Fibroblast of villous mesenchyme (primary cell): ENCODE measurements around the gene RASA3. TPM values are rescaled to one million over a fixed set of nuclear protein-coding genes. Genes with fewer than 3 reads are reported as not detected.

Experiments
- DNase-seq: peaks from one replicate; pipeline ENCODE4 v3.0.0-alpha.2; 2010; ENCODE audit warnings: low read depth
- H3K4me3 ChIP-seq: 2 replicates; pipeline ENCODE4 v1.5.1; 2011; ENCODE audit warnings: low read depth, mild to moderate bottlenecking, low read length
- total RNA-seq: library from RNA; depleted of rRNA; stranded (reverse); fragments of >200 nt; gene quantifications from 2 replicates; pipeline ENCODE4 v1.2.3, GENCODE V29; 2012
- TF ChIP-seq, protein P1 (sequence below): IDR thresholded peaks from 2 replicates; pipeline ENCODE4 v1.5.1; 2012; ENCODE audit warnings: low read depth, mild to moderate bottlenecking, low read length; ENCODE audit not compliant: insufficient read depth

The RASA3 gene
- total RNA-seq, 1 donor, result 34.1 TPM

DNA sequence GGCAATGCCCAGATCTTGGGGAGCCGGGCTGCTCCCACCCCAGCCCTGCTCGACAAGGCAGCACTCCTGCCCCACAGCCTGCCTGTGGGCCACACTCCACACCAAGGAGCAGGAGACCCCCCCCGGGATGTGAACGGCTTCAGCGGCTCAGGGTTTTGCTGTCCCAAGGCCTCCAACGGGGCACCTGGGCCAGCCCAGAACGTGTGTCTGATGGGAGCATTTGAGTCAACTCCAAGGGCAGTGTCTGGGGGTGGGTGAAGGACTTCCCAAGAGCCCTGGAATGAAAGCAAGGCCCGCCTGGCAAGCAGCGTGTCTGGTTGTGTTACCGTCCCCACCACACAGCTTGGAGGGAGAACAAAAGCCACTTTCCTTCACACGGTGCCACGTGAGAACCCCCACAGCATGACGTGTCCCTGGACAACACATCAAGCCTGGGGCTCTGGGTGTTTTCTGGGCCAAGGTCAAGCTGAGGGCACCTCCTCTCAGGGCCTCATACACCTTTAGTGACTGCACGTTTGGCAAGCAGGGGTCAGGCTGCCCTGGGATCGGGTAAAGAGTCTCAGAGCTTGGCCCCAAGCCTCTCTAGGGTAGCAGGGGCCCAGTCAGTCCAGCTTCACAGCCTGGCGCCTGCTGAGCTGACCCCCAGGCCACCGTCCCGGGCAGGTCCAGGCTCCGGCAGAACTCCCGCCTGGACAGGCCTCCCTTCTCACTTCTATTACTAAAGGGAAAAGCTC, 164.5 kb downstream of the RASA3 start:
- DNase-seq, result no peak
- H3K4me3 ChIP-seq, result no peak overlapping the region
- TF ChIP-seq, protein P1, sequence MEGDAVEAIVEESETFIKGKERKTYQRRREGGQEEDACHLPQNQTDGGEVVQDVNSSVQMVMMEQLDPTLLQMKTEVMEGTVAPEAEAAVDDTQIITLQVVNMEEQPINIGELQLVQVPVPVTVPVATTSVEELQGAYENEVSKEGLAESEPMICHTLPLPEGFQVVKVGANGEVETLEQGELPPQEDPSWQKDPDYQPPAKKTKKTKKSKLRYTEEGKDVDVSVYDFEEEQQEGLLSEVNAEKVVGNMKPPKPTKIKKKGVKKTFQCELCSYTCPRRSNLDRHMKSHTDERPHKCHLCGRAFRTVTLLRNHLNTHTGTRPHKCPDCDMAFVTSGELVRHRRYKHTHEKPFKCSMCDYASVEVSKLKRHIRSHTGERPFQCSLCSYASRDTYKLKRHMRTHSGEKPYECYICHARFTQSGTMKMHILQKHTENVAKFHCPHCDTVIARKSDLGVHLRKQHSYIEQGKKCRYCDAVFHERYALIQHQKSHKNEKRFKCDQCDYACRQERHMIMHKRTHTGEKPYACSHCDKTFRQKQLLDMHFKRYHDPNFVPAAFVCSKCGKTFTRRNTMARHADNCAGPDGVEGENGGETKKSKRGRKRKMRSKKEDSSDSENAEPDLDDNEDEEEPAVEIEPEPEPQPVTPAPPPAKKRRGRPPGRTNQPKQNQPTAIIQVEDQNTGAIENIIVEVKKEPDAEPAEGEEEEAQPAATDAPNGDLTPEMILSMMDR, result no peak

DNA sequence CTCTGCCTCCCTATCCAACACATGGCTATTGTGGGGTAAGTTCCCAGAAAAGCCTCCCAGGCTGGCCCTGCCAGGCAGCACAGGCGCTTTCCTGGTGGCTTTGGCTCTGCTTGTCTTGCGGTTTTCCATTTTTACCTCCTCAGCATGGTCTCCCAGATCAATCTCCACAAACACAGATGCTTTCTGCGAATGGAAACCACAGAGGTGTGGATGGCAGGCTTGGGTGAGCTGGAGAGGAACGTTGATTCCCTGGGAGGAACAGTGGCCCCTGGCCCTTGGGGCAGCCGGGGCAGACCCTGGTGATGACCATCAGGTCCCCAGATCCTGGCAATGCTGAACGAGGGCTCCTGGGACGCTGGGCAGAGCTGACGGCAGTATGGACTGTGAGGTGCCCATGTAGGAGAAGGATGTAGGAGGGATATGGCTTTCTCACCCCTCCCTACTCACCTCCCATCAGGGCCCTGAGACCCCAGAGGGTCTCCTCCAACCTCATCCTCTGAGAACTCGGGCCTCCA, 165.2 kb downstream of the RASA3 start:
- TF ChIP-seq, protein P1, result no peak
- DNase-seq, result no peak
- H3K4me3 ChIP-seq, result no peak overlapping the region

DNA sequence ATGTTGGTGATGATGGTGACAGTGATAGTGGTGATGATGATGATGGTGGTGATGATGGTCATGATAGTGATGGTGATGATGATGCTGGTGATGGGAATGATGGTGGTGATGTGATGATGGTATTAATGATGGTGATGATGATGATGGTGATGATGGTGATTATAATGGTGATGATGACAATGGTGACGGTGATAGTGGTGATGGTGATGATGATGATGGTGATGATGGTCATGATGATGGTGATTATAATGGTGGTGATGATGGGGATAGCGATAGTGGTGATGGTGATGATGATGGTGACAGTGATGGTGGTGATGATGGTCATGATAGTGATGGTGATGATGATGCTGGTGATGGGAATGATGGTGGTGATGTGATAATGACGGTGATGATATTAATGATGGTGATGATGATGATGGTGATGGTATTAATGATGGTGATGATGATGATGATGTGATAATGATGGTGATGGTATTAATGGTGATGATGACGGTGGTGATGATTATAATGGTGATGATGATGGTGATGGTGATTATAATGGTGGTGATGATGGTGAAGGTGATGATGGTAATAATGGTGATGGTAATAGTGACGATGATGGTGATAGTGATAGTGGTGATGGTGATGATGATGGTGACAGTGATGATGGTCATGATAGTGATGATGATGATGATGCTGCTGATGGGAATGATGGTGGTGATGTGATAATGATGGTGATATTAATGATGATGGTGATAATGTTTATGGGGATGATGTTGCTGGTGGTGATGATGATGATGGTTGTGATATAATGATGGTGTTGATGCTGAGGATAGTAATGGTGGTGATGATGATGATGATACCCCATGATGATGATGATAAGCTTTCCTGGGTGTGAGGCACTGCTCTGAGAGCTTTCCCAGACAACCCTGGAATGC, 166.2 kb downstream of the RASA3 start:
- TF ChIP-seq, protein P1, result no peak

DNA sequence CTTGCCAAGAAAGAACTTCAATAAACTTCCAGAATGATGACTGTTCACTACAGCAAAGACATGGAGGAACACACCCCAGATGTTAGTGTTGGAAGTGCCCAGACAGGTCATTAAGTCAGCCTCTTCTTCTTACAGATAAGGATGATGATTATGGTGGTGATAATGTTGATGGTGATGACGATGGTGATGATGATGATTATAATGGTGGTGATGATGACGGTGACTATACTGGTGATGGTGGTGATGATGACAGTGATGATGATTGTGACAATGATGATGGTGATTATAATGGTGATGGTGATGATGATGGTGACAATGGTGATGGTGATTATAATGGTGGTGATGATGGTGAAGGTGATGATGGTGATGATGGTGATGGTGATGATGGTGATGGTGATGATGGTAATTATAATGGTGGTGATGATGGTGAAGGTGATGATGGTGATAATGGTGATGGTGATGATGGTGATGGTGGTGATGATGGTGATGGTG, 167.0 kb downstream of the RASA3 start:
- TF ChIP-seq, protein P1, result no peak
- DNase-seq, result no peak
- no peak overlapping the region for H3K4me3 ChIP-seq

More for the DNA sequence above, 166.2 kb downstream of the RASA3 start:
- no peak for DNase-seq
- H3K4me3 ChIP-seq, result no peak overlapping the region

DNA sequence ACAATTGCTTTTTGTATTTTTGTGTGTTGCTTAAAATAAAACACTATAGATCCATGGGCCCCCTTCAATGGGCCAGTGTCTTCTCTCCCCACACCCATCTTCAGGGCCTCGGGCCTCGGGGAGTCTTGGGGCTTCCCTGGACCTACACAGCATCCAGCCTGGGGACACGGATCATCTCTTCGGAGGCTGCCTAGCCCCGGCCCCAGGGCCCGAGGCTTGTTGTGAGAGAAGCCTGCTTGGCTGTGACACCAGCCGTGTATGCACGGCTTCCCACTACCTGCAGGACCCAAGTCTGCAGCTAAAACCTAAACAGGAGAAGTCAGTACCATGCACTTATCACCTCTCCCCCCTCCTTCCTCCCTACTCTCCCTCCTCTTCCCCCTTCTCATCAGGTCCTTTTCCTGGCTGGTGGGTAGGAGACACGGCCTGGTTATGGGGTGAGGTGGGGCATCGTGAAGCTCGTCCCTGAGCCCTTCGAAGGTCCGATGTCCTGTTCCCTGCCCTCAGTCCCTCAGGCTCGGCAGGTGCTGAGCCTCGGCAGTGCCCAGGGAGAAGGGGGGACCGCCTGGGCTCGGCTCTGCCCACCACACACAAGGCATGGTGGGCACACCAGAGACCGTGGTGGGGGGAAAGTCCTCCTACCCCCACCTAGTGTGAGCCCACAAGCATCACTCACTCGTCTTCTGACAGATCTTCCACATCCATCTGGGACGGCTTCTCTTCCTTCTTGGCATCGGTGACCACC, 168.0 kb downstream of the RASA3 start:
- DNase-seq, result no peak
- TF ChIP-seq, protein P1, result no peak
- H3K4me3 ChIP-seq, result no peak overlapping the region

DNA sequence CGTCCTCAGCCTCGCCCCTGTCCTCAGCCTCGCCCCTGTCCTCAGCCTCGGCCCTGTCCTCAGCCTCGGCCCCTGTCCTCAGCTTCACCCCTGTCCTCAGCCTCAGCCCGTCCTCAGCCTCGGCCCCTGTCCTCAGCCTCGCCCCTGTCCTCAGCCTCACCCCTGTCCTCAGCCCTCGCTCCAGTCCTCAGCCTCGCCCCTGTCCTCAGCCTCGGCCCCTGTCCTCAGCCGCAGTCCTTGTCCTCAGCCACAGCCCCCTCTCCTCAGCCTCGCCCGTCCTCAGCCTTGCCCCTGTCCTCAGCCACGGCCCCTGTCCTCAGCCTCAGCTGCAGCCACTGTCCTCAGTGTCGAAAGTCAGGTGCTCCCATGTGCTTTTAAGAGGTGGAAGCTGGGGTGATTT, 169.0 kb downstream of the RASA3 start:
- H3K4me3 ChIP-seq, result no peak overlapping the region
- TF ChIP-seq, protein P1, result no peak
- no peak for DNase-seq
